Right atrium auricular region (tissue), 2 donors: ENCODE results near the gene NFIX. TPM values are rescaled to one million over a fixed set of nuclear protein-coding genes. Genes with fewer than 3 reads are reported as not detected.

Experiments
- DNase-seq: peaks from one replicate; pipeline ENCODE4 v3.0.0-alpha.2; 2019; ENCODE audit warnings: low spot score
- H3K27ac ChIP-seq, 2 donors: fragments of 200-600 bp; sonication (generic); 1 replicate in 1 of 2; 2 replicates in 1 of 2; pipeline ENCODE4 v1.5.1; 2016 to 2019
- H3K27me3 ChIP-seq, 2 donors: fragments of 200-600 bp; sonication (generic); one replicate each; pipeline versions ENCODE4 v1.5.1 to v1.6.0; 2017 to 2019
- H3K36me3 ChIP-seq: fragments of 200-600 bp; sonication (generic); one replicate; pipeline ENCODE4 v1.5.1; 2016
- H3K4me1 ChIP-seq, 2 donors: fragments of 200-600 bp; sonication (generic); one replicate each; pipeline versions ENCODE4 v1.5.1 to v1.6.0; 2017 to 2019
- H3K4me3 ChIP-seq, 2 donors: fragments of 200-600 bp; sonication (generic); 1 replicate in 1 of 2; 2 replicates in 1 of 2; pipeline ENCODE4 v1.5.1; 2017 to 2019; ENCODE audit warnings: mild to moderate bottlenecking in 1 of 2, moderate library complexity in 1 of 2
- H3K9me3 ChIP-seq, 2 donors: fragments of 200-600 bp; sonication (generic); one replicate each; pipeline ENCODE4 v1.5.1; 2019
- total RNA-seq, 2 donors: library from RNA; depleted of rRNA; stranded (reverse); fragments of >200 nt; gene quantifications; one replicate each; pipeline ENCODE4 v1.1.0, GENCODE V29; 2016
- TF ChIP-seq, protein P1 (sequence below), 2 donors: fragments of 200-600 bp; sonication (generic); IDR thresholded peaks; one replicate each; pipeline ENCODE4 v1.5.1; 2019; ENCODE audit warnings: antibody characterized with exemption in 2 of 2

NFIX gene
- total RNA-seq, 2 donors from 2014 or later, result 56.5 to 69.8 TPM

DNA sequence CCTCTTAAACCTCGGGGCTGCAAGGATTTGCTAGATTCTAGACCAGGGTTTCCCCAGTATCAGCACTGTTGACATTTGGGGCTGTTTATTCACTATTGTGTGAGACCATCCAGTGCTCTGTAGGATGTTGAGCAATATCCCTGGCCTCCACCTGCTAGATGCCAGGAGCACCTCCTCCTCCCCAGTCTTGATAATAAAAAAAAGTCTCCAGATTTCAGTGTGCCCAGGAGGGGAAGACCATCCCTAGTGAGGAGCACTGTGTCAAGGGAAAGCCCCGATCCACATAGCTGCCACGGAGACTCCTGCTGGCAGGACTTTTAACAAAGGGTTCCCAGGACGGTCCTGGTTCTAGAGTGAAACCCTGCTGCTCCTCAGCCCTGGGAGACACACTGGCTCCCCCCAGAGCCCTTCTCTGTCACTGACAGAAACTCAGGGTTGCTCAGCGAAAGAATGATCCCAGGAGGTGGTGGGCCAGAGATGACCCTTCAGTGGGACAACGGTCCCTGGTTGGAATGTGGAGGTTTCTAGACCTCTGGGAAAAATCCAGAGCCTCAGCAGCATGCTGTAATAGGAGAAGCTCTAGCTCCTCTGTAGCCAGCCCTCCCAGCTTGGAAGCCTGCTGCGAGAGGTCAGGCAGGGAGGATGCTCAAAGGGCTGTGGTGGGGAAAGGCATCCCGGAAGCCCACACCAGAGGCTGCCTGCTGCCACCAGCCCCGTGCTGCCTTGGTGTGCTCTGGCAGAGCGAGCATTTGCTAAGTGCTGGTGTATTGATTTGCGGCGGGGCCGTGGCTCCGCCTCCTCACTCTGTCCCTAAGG is 87.1 kb downstream of the NFIX start:
- TF ChIP-seq, protein P1, sequence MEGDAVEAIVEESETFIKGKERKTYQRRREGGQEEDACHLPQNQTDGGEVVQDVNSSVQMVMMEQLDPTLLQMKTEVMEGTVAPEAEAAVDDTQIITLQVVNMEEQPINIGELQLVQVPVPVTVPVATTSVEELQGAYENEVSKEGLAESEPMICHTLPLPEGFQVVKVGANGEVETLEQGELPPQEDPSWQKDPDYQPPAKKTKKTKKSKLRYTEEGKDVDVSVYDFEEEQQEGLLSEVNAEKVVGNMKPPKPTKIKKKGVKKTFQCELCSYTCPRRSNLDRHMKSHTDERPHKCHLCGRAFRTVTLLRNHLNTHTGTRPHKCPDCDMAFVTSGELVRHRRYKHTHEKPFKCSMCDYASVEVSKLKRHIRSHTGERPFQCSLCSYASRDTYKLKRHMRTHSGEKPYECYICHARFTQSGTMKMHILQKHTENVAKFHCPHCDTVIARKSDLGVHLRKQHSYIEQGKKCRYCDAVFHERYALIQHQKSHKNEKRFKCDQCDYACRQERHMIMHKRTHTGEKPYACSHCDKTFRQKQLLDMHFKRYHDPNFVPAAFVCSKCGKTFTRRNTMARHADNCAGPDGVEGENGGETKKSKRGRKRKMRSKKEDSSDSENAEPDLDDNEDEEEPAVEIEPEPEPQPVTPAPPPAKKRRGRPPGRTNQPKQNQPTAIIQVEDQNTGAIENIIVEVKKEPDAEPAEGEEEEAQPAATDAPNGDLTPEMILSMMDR (IDR thresholded peaks at IDR 0.05), result peak; percentile 16 to 64
- Histone ChIP-seq H3K27ac (peak overlapping the region; percentile 50 to 55), H3K27me3 (no peaks in the 10 kb centered on the region), H3K4me3 (no peak overlapping the region), H3K9me3 (no peaks in the 10 kb centered on the region), H3K4me1 (peaks cover 0 to 75% of the 10 kb centered on the region in 2 donors), H3K36me3 (peaks cover 15% of the 10 kb centered on the region)
- no peak for DNase-seq

DNA sequence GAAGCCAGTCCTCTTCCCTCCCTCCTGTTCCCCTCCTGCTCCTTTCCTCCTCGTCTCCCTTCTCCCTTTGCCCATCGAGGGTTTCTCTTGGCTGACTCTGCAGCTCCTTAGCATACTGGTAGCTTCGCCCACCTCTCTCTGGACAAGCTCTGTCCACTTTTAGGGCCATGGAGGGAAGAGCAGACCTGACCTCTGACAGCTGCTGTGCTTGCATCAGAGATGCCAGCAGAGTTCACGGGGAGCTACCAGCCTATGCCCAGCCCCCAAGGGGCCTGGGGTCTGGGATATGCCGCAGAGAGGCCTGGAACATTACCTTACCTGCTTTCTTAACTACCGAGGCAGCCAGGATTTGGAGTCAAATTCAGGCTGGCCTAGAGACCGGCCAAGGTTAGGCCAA is 87.7 kb downstream of the NFIX start:
- TF ChIP-seq, protein P1 (IDR thresholded peaks at IDR 0.05), result no peak
- peaks cover 18% of the 10 kb centered on the region for H3K36me3 ChIP-seq
- DNase-seq, result no peak
- H3K4me3 ChIP-seq, result no peak overlapping the region
- peaks cover 0 to 69% of the 10 kb centered on the region in 2 donors for H3K4me1 ChIP-seq
- H3K9me3 ChIP-seq, result no peaks in the 10 kb centered on the region
- H3K27ac ChIP-seq, result peak overlapping the region; percentile 50 to 55
- no peaks in the 10 kb centered on the region for H3K27me3 ChIP-seq

DNA sequence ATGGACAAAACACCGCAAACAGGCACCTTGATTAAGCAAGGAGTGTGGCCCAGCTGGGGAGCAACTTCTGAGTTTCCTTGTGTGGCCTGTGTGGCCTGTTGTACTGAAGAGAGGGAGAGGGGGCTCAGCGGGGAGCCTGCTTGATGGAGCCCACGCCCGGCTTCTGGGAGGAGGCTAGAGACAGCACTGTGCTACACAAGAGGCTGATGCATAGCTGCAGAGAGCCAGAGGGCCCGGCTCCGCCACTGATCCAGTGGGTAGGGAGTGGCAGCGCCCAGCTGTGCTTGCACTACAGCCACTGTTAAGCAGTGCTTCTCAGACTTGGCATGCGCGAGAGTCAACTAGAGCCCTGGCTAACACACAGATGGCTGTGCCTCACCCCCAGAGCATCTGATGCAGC is 88.4 kb downstream of the NFIX start:
- Histone ChIP-seq H3K36me3 (peaks cover 21% of the 10 kb centered on the region), H3K4me3 (no peak overlapping the region), H3K27me3 (no peaks in the 10 kb centered on the region), H3K9me3 (no peaks in the 10 kb centered on the region), H3K4me1 (peaks cover 0 to 62% of the 10 kb centered on the region in 2 donors), H3K27ac (peak overlapping the region; percentile 50 to 55)
- TF ChIP-seq, protein P1 (IDR thresholded peaks at IDR 0.05), result no peak
- DNase-seq, result no peak

DNA sequence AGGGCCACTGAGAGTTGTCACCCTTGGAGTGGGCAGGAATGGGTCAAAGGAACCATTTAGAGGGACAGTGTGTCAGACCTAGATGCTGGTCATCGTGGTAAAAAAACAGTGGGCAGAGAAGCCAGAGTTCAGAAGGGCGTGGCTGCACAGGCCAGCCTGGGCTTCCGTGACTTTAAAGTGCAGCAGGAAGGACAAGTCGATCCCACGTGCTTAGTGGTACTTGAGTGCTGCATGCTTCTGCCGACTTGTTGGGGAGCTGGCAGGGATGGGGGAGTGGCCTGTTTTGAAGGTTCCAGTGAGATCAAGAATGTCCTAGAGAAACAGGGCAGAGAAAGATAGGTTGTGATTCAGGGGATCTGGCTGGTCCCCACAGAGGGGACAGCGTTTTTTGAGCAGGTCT is 90.4 kb downstream of the NFIX start:
- no peaks in the 10 kb centered on the region for H3K27me3 ChIP-seq
- no peaks in the 10 kb centered on the region for H3K9me3 ChIP-seq
- H3K4me3 ChIP-seq, result no peak overlapping the region
- peaks cover 21% of the 10 kb centered on the region for H3K36me3 ChIP-seq
- TF ChIP-seq, protein P1 (IDR thresholded peaks at IDR 0.05), result no peak
- peak overlapping the region; percentile 42 to 49 for H3K27ac ChIP-seq
- H3K4me1 ChIP-seq, result peaks cover 0 to 63% of the 10 kb centered on the region in 2 donors
- DNase-seq, result no peak

DNA sequence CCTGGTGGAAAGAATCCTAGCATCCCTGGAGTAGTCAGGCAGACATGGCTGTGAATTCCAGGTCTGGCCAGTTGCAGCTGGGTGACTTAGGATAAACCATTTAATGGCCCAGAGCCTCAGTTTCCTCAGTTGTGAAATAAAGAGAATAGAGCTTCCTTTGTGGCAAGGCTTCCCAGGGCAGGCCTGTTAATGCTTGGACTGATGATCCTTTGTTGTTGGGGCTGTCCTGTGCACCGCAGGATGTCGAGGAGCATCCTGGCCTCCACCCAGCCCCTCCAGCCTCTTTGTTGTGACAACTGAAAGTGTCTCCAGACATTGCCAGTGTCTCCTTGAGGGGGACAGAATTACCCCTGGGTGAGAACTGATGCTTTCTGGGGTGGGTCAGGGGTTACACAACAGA is 91.1 kb downstream of the NFIX start:
- Histone ChIP-seq H3K4me3 (no peak overlapping the region), H3K9me3 (no peaks in the 10 kb centered on the region), H3K27me3 (no peaks in the 10 kb centered on the region), H3K4me1 (peaks cover 0 to 68% of the 10 kb centered on the region in 2 donors), H3K27ac (peak overlapping the region; percentile 42 to 49), H3K36me3 (peaks cover 21% of the 10 kb centered on the region)
- TF ChIP-seq, protein P1 (IDR thresholded peaks at IDR 0.05), result no peak
- DNase-seq, result no peak
